H9 (cell line): ENCODE results near the gene JAKMIP1. TPM values are rescaled to one million over a fixed set of nuclear protein-coding genes. Genes with fewer than 3 reads are reported as not detected.

Source experiments
- DNase-seq: peaks from one replicate; pipeline ENCODE4 v3.0.0-alpha.2; 2017
- H2AFZ ChIP-seq: one replicate; pipeline ENCODE4 v1.6.1; 2013; ENCODE audit warnings: mild to moderate bottlenecking, low read length, control low read depth, moderate library complexity
- H2AK5ac ChIP-seq: 2 replicates; pipeline ENCODE4 v1.6.1; 2013; ENCODE audit warnings: low read length, control low read depth, mixed read lengths; ENCODE audit not compliant: insufficient read length
- H2BK120ac ChIP-seq: one replicate; pipeline ENCODE4 v1.6.1; 2013; ENCODE audit warnings: low read depth, mild to moderate bottlenecking, low read length, control low read depth, inconsistent platforms; ENCODE audit not compliant: poor library complexity, severe bottlenecking
- H2BK12ac ChIP-seq: 2 replicates; pipeline ENCODE4 v1.6.1; 2013; ENCODE audit warnings: low read length, control low read depth, mixed read lengths, low read depth; ENCODE audit not compliant: insufficient read length
- H2BK15ac ChIP-seq: 2 replicates; pipeline ENCODE4 v1.6.1; 2013; ENCODE audit warnings: low read depth, low read length, control low read depth
- H2BK20ac ChIP-seq: one replicate; pipeline ENCODE4 v1.6.1; 2013; ENCODE audit warnings: low read depth, mild to moderate bottlenecking, low read length, control low read depth, inconsistent platforms; ENCODE audit not compliant: poor library complexity, severe bottlenecking
- H2BK5ac ChIP-seq: 2 replicates; pipeline ENCODE4 v1.6.1; 2013; ENCODE audit warnings: low read length, control low read depth, mixed read lengths; ENCODE audit not compliant: insufficient read length
- H3K14ac ChIP-seq: 2 replicates; pipeline ENCODE4 v1.6.1; 2013; ENCODE audit warnings: low read length, control low read depth; ENCODE audit not compliant: insufficient read depth
- H3K18ac ChIP-seq: 2 replicates; pipeline ENCODE4 v1.6.1; 2013; ENCODE audit warnings: low read depth, mild to moderate bottlenecking, mixed read lengths, low read length, control low read depth; ENCODE audit not compliant: insufficient read length
- H3K23ac ChIP-seq: 2 replicates; pipeline ENCODE4 v1.6.1; 2013; ENCODE audit warnings: low read length, control low read depth, mixed read lengths, low read depth; ENCODE audit not compliant: insufficient read length
- H3K23me2 ChIP-seq: 2 replicates; pipeline ENCODE4 v1.6.1; 2013; ENCODE audit warnings: low read depth, mild to moderate bottlenecking, mixed read lengths, low read length, control low read depth; ENCODE audit not compliant: insufficient read length, poor library complexity, severe bottlenecking
- H3K27ac ChIP-seq: 2 replicates; pipeline ENCODE4 v1.5.1; 2013; ENCODE audit warnings: low read length, control low read depth, mixed read lengths, low read depth; ENCODE audit not compliant: insufficient read length
- H3K27me3 ChIP-seq: 2 replicates; pipeline ENCODE4 v1.6.1; 2013; ENCODE audit warnings: low read length, control low read depth, inconsistent platforms; ENCODE audit not compliant: insufficient read depth
- H3K4ac ChIP-seq: 2 replicates; pipeline ENCODE4 v1.6.1; 2013; ENCODE audit warnings: low read depth, mild to moderate bottlenecking, control low read depth, inconsistent platforms, low read length, moderate library complexity
- H3K4me1 ChIP-seq: 2 replicates; pipeline ENCODE4 v1.6.1; 2013; ENCODE audit warnings: low read length, control low read depth, inconsistent platforms; ENCODE audit not compliant: insufficient read depth
- H3K4me2 ChIP-seq: 2 replicates; pipeline ENCODE4 v1.6.1; 2013; ENCODE audit warnings: low read length, control low read depth, mixed read lengths; ENCODE audit not compliant: insufficient read length, insufficient read depth
- H3K56ac ChIP-seq: 2 replicates; pipeline ENCODE4 v1.6.1; 2013; ENCODE audit warnings: low read depth, mild to moderate bottlenecking, mixed read lengths, low read length, control low read depth; ENCODE audit not compliant: insufficient read length
- H3K79me1 ChIP-seq: 2 replicates; pipeline ENCODE4 v1.6.1; 2013; ENCODE audit warnings: low read depth, mild to moderate bottlenecking, moderate library complexity, low read length, control low read depth, inconsistent platforms; ENCODE audit not compliant: insufficient read depth, poor library complexity, severe bottlenecking
- H3K79me2 ChIP-seq: 2 replicates; pipeline ENCODE4 v1.6.1; 2013; ENCODE audit warnings: low read length, control low read depth, inconsistent platforms; ENCODE audit not compliant: insufficient read depth
- H3K9ac ChIP-seq: 2 replicates; pipeline ENCODE4 v1.6.1; 2013; ENCODE audit warnings: low read length, control low read depth, mixed read lengths; ENCODE audit not compliant: insufficient read length; ENCODE audit errors: extremely low read depth
- H3K9me3 ChIP-seq: one replicate; pipeline ENCODE4 v1.6.1; 2013; ENCODE audit warnings: low read depth, low read length, inconsistent platforms; ENCODE audit not compliant: control insufficient read depth
- H3T11ph ChIP-seq: one replicate; pipeline ENCODE4 v1.6.1; 2013; ENCODE audit warnings: mild to moderate bottlenecking, low read length, control low read depth, inconsistent platforms
- H4K20me1 ChIP-seq: one replicate; pipeline ENCODE4 v1.6.1; 2013; ENCODE audit not compliant: control insufficient read depth, insufficient read length, insufficient read depth
- H4K5ac ChIP-seq: 2 replicates; pipeline ENCODE4 v1.6.1; 2013; ENCODE audit warnings: low read depth, mild to moderate bottlenecking, mixed read lengths, low read length, control low read depth; ENCODE audit not compliant: insufficient read length
- H4K8ac ChIP-seq: replicated peaks from 2 replicates; pipeline ENCODE4 v1.6.1; 2013; ENCODE audit warnings: low read length, control low read depth, mixed read lengths, low read depth; ENCODE audit not compliant: insufficient read length
- H4K91ac ChIP-seq: 2 replicates; pipeline ENCODE4 v1.6.1; 2013; ENCODE audit warnings: low read depth, mild to moderate bottlenecking, moderate library complexity, mixed read lengths, low read length, control low read depth; ENCODE audit not compliant: insufficient read length
- H3K27ac Mint-ChIP-seq, 3 experiments: 2 replicates in 2 of 3; 3 replicates in 1 of 3; pipeline ENCODE4 v1.8.0; 2020 to 2021; ENCODE audit warnings: mixed read lengths in 3 of 3, mild to moderate bottlenecking in 1 of 3, moderate library complexity in 1 of 3
- H3K27me3 Mint-ChIP-seq: 2 replicates; pipeline ENCODE4 v1.8.0; 2021; ENCODE audit warnings: low read depth, mild to moderate bottlenecking, moderate library complexity, mixed read lengths
- H3K36me3 Mint-ChIP-seq, 3 experiments: 2 replicates in 2 of 3; 3 replicates in 1 of 3; pipeline ENCODE4 v1.8.0; 2020 to 2021; ENCODE audit warnings: low read depth in 3 of 3, mixed read lengths in 3 of 3; ENCODE audit not compliant: insufficient read depth in 1 of 3
- H3K4me1 Mint-ChIP-seq, 2 experiments: 2 replicates each; pipeline ENCODE4 v1.8.0; 2020; ENCODE audit warnings: mixed read lengths in 2 of 2
- H3K4me3 Mint-ChIP-seq, 2 experiments: 2 replicates in 1 of 2; 3 replicates in 1 of 2; pipeline ENCODE4 v1.8.0; 2020 to 2021; ENCODE audit warnings: mild to moderate bottlenecking in 2 of 2, mixed read lengths in 2 of 2, moderate library complexity in 1 of 2
- H3K9me3 Mint-ChIP-seq, 2 experiments: 2 replicates in 1 of 2; 3 replicates in 1 of 2; pipeline ENCODE4 v1.8.0; 2020; ENCODE audit warnings: mild to moderate bottlenecking in 2 of 2, mixed read lengths in 2 of 2, moderate library complexity in 1 of 2
- WGBS: extraction: QIAGEN DNeasy Blood & Tissue Kit; methylation state at CpG from one replicate; pipeline ENCODE4 v1.1.7; 2013; ENCODE audit warnings: missing lambda C conversion rate, low lambda C conversion rate, mixed read lengths; ENCODE audit not compliant: insufficient read length; ENCODE audit errors: extremely low coverage; 5-methylcytosine and 5-hydroxymethylcytosine counted together
- total RNA-seq: library from RNA; stranded (reverse); gene quantifications from 2 replicates; pipeline ENCODE4 v1.2.1, GENCODE V29; 2021
- TF ChIP-seq, protein P1 (sequence below): fragments of 200-600 bp; sonication (generic); conservative IDR thresholded peaks from 3 replicates; pipeline ENCODE4 v1.8.0; 2021; ENCODE audit warnings: antibody characterized with exemption, mild to moderate bottlenecking

The JAKMIP1 gene
- total RNA-seq, 1 experiment from 2014 or later, result 1.5 TPM

DNA sequence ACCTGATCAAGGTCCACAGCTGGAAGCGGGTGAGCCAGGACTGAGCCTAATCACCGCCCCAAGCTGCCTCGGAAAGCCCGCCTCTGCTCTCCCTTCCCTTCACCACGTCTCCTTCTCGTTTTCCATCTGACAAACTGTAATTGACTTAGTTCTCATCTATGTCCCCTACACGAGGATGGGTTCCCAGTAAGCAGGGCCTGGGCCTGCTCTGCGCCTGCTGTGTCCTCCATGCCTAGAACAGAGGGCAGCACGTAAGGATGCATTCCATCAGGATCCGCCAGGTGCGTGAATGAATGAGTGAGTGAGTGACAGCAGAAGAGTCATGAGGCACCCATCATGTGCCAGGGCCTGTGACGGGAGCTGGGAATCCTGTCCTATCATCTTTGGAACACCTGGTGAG lies 86.7 kb downstream of the JAKMIP1 start:
- Mint-ChIP-seq H3K4me1 (peaks cover 33 to 51% of the 10 kb centered on the region in 2 experiments), H3K4me3 (no peak overlapping the region), H3K27me3 (peaks cover 35% of the 10 kb centered on the region), H3K36me3 (no peaks in the 10 kb centered on the region), H3K9me3 (no peaks in the 10 kb centered on the region), H3K27ac (no peak overlapping the region)
- Histone ChIP-seq H3T11ph (no peak overlapping the region), H3K79me2 (no peaks in the 10 kb centered on the region), H3K4me2 (no peak overlapping the region), H3K27ac (no peak overlapping the region), H3K27me3 (no peaks in the 10 kb centered on the region), H3K79me1 (no peaks in the 10 kb centered on the region), H2AFZ (no peak overlapping the region), H2BK5ac (no peak overlapping the region), H2AK5ac (no peak overlapping the region), H3K4ac (no peak overlapping the region), H4K8ac (no peak overlapping the region), H4K91ac (no peak overlapping the region), H3K56ac (no peak overlapping the region), H3K14ac (no peak overlapping the region), H3K18ac (no peak overlapping the region), H2BK12ac (no peak overlapping the region), H3K4me1 (peaks cover 13% of the 10 kb centered on the region), H2BK120ac (no peak overlapping the region), H3K9ac (no peak overlapping the region), H4K5ac (no peak overlapping the region), H3K9me3 (no peaks in the 10 kb centered on the region), H3K23me2 (no peaks in the 10 kb centered on the region), H3K23ac (no peak overlapping the region), H4K20me1 (no peaks in the 10 kb centered on the region), H2BK15ac (no peak overlapping the region), H2BK20ac (no peak overlapping the region)
- WGBS, result no CpG with 5 or more reads among the region's 12 CpGs
- DNase-seq, result no peak
- TF ChIP-seq, protein P1, sequence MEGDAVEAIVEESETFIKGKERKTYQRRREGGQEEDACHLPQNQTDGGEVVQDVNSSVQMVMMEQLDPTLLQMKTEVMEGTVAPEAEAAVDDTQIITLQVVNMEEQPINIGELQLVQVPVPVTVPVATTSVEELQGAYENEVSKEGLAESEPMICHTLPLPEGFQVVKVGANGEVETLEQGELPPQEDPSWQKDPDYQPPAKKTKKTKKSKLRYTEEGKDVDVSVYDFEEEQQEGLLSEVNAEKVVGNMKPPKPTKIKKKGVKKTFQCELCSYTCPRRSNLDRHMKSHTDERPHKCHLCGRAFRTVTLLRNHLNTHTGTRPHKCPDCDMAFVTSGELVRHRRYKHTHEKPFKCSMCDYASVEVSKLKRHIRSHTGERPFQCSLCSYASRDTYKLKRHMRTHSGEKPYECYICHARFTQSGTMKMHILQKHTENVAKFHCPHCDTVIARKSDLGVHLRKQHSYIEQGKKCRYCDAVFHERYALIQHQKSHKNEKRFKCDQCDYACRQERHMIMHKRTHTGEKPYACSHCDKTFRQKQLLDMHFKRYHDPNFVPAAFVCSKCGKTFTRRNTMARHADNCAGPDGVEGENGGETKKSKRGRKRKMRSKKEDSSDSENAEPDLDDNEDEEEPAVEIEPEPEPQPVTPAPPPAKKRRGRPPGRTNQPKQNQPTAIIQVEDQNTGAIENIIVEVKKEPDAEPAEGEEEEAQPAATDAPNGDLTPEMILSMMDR, result no peak
